Measurements from ENCODE around the gene TRMT10B. TPM values are rescaled to one million over a fixed set of nuclear protein-coding genes. Genes with fewer than 3 reads are reported as not detected.

Gene TRMT10B
- total RNA-seq, 1 donor from 2014 or later = 4.2 TPM

GRCh38 chr9:37811906-37812476 lies 58.4 kb downstream of the TRMT10B start:
- H3K27ac Mint-ChIP-seq (ENCODE audit: unreplicated experiment) = peak overlapping the region; percentile 14

GRCh38 chr9:37812773-37813379 lies 59.3 kb downstream of the TRMT10B start:
- Histone ChIP-seq H3K4me2 (ENCODE audit: low read length) (no peak overlapping the region), H4K20me1 (ENCODE audit: insufficient read depth, low read length) (peaks cover 36% of the 10 kb centered on the region), H3K27me3 (ENCODE audit: insufficient read depth, low read length) (no peaks in the 10 kb centered on the region), H3K4me1 (ENCODE audit: insufficient read depth, low read length) (no peaks in the 10 kb centered on the region), H3K4me3 (ENCODE audit: insufficient read depth, low read depth, low read length) (no peak overlapping the region), H3K79me2 (ENCODE audit: insufficient read depth, low read length) (peaks cover 75% of the 10 kb centered on the region), H2AFZ (ENCODE audit: low read depth, low read length) (no peak overlapping the region), H3K27ac (ENCODE audit: low read depth, low read length) (no peak overlapping the region), H3K9me3 (ENCODE audit: insufficient read depth, low read depth, low read length) (no peaks in the 10 kb centered on the region), H3K9ac (ENCODE audit: low read length) (no peak overlapping the region), H3K36me3 (ENCODE audit: insufficient read depth, low read length) (no peaks in the 10 kb centered on the region)
- Mint-ChIP-seq H3K4me1 (ENCODE audit: low read depth, unreplicated experiment) (no peaks in the 10 kb centered on the region), H3K36me3 (ENCODE audit: low read depth, unreplicated experiment) (peaks cover 6% of the 10 kb centered on the region), H3K27ac (ENCODE audit: unreplicated experiment) (no peak overlapping the region), H3K9me3 (ENCODE audit: unreplicated experiment) (no peaks in the 10 kb centered on the region), H3K4me3 (ENCODE audit: unreplicated experiment) (no peak overlapping the region), H3K27me3 (ENCODE audit: low read depth, unreplicated experiment) (no peaks in the 10 kb centered on the region)
- no peak for FAIRE-seq
- no peak for TF ChIP-seq EZH2 (IDR thresholded peaks at IDR 0.05; ENCODE audit: insufficient read depth, low read length)
- no peak for TF ChIP-seq CTCF (IDR thresholded peaks at IDR 0.05; ENCODE audit: insufficient read depth, low read depth, low read length)
- DNase-seq (ENCODE audit: low read depth) = no peak

More at GRCh38 chr9:37811906-37812476, 58.4 kb downstream of the TRMT10B start:
- FAIRE-seq = no peak
- Histone ChIP-seq H3K27ac (ENCODE audit: low read depth, low read length) (no peak overlapping the region), H3K27me3 (ENCODE audit: insufficient read depth, low read length) (no peaks in the 10 kb centered on the region), H2AFZ (ENCODE audit: low read depth, low read length) (no peak overlapping the region), H3K79me2 (ENCODE audit: insufficient read depth, low read length) (peaks cover 77% of the 10 kb centered on the region), H3K9ac (ENCODE audit: low read length) (no peak overlapping the region), H3K4me3 (ENCODE audit: insufficient read depth, low read depth, low read length) (no peak overlapping the region), H3K4me2 (ENCODE audit: low read length) (no peak overlapping the region), H3K4me1 (ENCODE audit: insufficient read depth, low read length) (no peaks in the 10 kb centered on the region), H3K36me3 (ENCODE audit: insufficient read depth, low read length) (no peaks in the 10 kb centered on the region), H3K9me3 (ENCODE audit: insufficient read depth, low read depth, low read length) (no peaks in the 10 kb centered on the region), H4K20me1 (ENCODE audit: insufficient read depth, low read length) (peaks cover 38% of the 10 kb centered on the region)
- TF ChIP-seq EZH2 (IDR thresholded peaks at IDR 0.05; ENCODE audit: insufficient read depth, low read length) (no peak), CTCF (IDR thresholded peaks at IDR 0.05; ENCODE audit: insufficient read depth, low read depth, low read length) (no peak)
- Mint-ChIP-seq H3K4me1 (ENCODE audit: low read depth, unreplicated experiment) (no peaks in the 10 kb centered on the region), H3K9me3 (ENCODE audit: unreplicated experiment) (no peaks in the 10 kb centered on the region), H3K4me3 (ENCODE audit: unreplicated experiment) (no peak overlapping the region), H3K36me3 (ENCODE audit: low read depth, unreplicated experiment) (peaks cover 6% of the 10 kb centered on the region), H3K27me3 (ENCODE audit: low read depth, unreplicated experiment) (no peaks in the 10 kb centered on the region)
- DNase-seq (ENCODE audit: low read depth) = no peak

GRCh38 chr9:37818849-37819248 lies 65.2 kb downstream of the TRMT10B start:
- H3K36me3 ChIP-seq (ENCODE audit: insufficient read depth, low read length) = peaks cover 7% of the 10 kb centered on the region
- Mint-ChIP-seq H3K9me3 (ENCODE audit: unreplicated experiment) (no peaks in the 10 kb centered on the region), H3K4me1 (ENCODE audit: low read depth, unreplicated experiment) (no peaks in the 10 kb centered on the region), H3K27ac (ENCODE audit: unreplicated experiment) (no peak overlapping the region), H3K4me3 (ENCODE audit: unreplicated experiment) (no peak overlapping the region), H3K27me3 (ENCODE audit: low read depth, unreplicated experiment) (no peaks in the 10 kb centered on the region), H3K36me3 (ENCODE audit: low read depth, unreplicated experiment) (peaks cover 9% of the 10 kb centered on the region)
- H3K9ac ChIP-seq (ENCODE audit: low read length) = no peak overlapping the region
- no peaks in the 10 kb centered on the region for H3K4me1 ChIP-seq (ENCODE audit: insufficient read depth, low read length)
- no peaks in the 10 kb centered on the region for H3K9me3 ChIP-seq (ENCODE audit: insufficient read depth, low read depth, low read length)
- no peak for TF ChIP-seq CTCF (IDR thresholded peaks at IDR 0.05; ENCODE audit: insufficient read depth, low read depth, low read length)
- TF ChIP-seq EZH2 (IDR thresholded peaks at IDR 0.05; ENCODE audit: insufficient read depth, low read length) = no peak
- H3K79me2 ChIP-seq (ENCODE audit: insufficient read depth, low read length) = peaks cover 43% of the 10 kb centered on the region
- no peak overlapping the region for H3K4me3 ChIP-seq (ENCODE audit: insufficient read depth, low read depth, low read length)
- FAIRE-seq = no peak
- DNase-seq (ENCODE audit: low read depth) = no peak
- H4K20me1 ChIP-seq (ENCODE audit: insufficient read depth, low read length) = peaks cover 28% of the 10 kb centered on the region
- H3K27me3 ChIP-seq (ENCODE audit: insufficient read depth, low read length) = no peaks in the 10 kb centered on the region
- no peak overlapping the region for H3K27ac ChIP-seq (ENCODE audit: low read depth, low read length)
- no peak overlapping the region for H2AFZ ChIP-seq (ENCODE audit: low read depth, low read length)
- H3K4me2 ChIP-seq (ENCODE audit: low read length) = no peak overlapping the region
